UCSD-AML1 (cell line): Measurements from ENCODE around the gene STAG2.
"Not testable (repeated sequence)": the region's sequence is repeated elsewhere in the genome, so short reads cannot be mapped to it uniquely, and the experiment has no call there.

ENCODE experiments used
- DNase-seq: peaks from one replicate; lab custom pipeline; 2025; ENCODE audit not compliant: unreplicated experiment; lab: John Stamatoyannopoulos, UW

The STAG2 gene

GRCh38 chrX:124033821-124034220, 72.3 kb downstream of the STAG2 start:
- no peak for DNase-seq

- no peak for DNase-seq
These were observed 74.2 kb downstream of the STAG2 start for GRCh38 chrX:124035657-124036056.

- DNase-seq, result no peak
These were observed 80.5 kb downstream of the STAG2 start for GRCh38 chrX:124042042-124042441.

- DNase-seq, result no peak
These were observed 83.6 kb downstream of the STAG2 start for GRCh38 chrX:124045109-124045508.

- not testable (repeated sequence) for DNase-seq
These were observed 122.9 kb downstream of the STAG2 start for GRCh38 chrX:124084417-124084816.

GRCh38 chrX:124085063-124085462, 123.6 kb downstream of the STAG2 start:
- DNase-seq, result no peak

GRCh38 chrX:124086411-124086810, 124.9 kb downstream of the STAG2 start:
- no peak for DNase-seq

- DNase-seq, result no peak
These were observed 125.7 kb downstream of the STAG2 start for GRCh38 chrX:124087000-124087746.

GRCh38 chrX:124093222-124093621, 131.7 kb downstream of the STAG2 start:
- DNase-seq, result no peak

GRCh38 chrX:124097116-124097515, 135.6 kb downstream of the STAG2 start:
- no peak for DNase-seq

- no peak for DNase-seq
These were observed 136.6 kb downstream of the STAG2 start for GRCh38 chrX:124098089-124098488.

- DNase-seq, result no peak
These were observed 142.5 kb downstream of the STAG2 start for GRCh38 chrX:124103966-124104365.

GRCh38 chrX:124104512-124104911, 143.0 kb downstream of the STAG2 start:
- DNase-seq, result not testable (repeated sequence)

GRCh38 chrX:124113621-124114600, 152.4 kb downstream of the STAG2 start:
- no peak for DNase-seq

GRCh38 chrX:124117325-124117724, 155.8 kb downstream of the STAG2 start:
- no peak for DNase-seq

- no peak for DNase-seq
These were observed 164.0 kb downstream of the STAG2 start for GRCh38 chrX:124125471-124125870.

GRCh38 chrX:124127496-124127895, 166.0 kb downstream of the STAG2 start:
- no peak for DNase-seq

- DNase-seq, result not testable (repeated sequence)
These were observed 170.9 kb downstream of the STAG2 start for GRCh38 chrX:124132437-124132836.

- no peak for DNase-seq
These were observed 184.2 kb downstream of the STAG2 start for GRCh38 chrX:124145749-124146148.

GRCh38 chrX:124151195-124151594, 189.7 kb downstream of the STAG2 start:
- DNase-seq, result no peak
